NCI-H2081 treated with DMSO at 0.1 percent for 48 hours (cell line): ENCODE data around the gene CD300A.
"Not testable (repeated sequence)": the region's sequence is repeated elsewhere in the genome, so short reads cannot be mapped to it uniquely, and the experiment has no call there.

Experiments used
- DNase-seq: peaks from one replicate; lab custom pipeline; 2025; lab: John Stamatoyannopoulos, UW

Gene CD300A

DNA sequence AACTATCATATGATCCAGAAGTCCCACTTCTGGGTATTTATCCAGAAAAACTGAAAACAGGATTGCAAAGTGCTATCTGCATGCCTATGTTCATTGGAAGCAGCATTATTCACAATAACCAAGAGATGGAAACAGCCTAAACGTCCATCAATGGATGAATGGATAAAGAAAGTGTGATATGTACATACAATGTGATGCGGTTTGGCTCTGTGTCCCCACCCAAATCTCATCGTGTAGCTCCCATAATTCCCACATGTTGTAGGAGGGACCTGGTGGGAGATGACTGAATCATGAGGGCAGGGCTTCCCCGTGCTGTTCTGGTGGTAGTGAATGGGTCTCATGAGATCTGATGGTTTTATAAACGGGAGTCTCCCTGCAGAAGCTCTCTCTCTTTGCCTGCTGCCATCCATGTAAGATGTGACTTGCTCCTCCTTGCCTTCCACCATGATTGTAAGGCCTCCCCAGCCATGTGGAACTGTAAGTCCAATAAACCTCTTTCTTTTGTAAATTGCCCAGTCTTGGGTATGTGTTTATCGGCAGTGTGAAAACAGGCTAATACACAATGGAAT lies 52.1 kb downstream of the CD300A start:
- not testable (repeated sequence) for DNase-seq

DNA sequence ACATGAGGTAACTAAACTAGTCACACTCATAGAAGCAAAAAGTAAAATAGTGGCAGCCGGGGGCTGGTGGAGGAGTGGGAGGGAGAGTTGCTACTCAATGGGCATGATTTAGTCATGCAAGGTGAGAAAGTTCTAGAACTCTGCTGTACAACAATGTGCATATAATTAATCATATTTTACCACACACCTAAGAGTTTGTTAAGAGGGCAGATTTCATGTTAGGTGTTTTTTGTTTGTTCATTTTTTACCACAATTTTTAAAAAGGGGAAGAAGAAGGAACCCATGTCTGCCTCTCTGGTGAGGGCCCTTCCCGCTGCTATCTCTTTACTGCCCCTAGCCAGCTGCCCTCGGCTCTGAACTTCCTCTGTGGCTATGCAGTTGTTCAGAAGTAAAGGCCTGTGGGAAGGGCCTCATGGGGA lies 53.6 kb downstream of the CD300A start:
- no peak for DNase-seq

DNA sequence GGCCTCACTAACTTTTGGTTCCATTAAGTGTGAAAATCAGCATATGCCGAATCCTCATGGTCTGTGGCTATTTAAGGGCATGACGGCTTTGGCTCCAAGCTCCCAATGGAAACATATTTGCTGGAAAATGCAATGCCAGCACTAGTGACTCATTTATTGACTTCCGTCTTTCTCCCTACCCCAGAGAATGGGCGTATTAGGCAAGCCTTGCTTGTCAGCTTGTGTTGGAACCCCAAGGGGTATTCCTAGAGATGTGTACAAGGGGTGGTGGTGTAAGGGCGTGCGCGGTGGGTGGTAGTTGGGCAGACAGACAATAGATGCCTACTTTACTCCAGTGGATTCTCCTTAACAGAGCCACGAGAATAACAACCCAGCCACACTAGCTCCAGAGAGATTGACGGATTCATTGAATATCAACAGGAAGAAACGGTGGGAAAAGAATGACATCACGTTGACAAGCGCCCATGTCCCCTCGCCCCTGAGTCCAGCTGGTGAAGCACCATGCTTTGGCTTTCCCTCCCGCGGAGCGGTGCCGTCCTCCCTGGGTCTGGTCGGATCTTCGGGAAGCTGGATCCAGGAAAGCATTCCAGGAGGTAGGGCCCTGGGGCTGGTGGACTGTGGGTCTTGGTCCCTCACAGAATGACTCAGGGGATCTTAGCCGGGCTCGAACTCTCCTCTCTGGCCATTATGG lies 54.5 kb downstream of the CD300A start:
- DNase-seq = no peak

DNA sequence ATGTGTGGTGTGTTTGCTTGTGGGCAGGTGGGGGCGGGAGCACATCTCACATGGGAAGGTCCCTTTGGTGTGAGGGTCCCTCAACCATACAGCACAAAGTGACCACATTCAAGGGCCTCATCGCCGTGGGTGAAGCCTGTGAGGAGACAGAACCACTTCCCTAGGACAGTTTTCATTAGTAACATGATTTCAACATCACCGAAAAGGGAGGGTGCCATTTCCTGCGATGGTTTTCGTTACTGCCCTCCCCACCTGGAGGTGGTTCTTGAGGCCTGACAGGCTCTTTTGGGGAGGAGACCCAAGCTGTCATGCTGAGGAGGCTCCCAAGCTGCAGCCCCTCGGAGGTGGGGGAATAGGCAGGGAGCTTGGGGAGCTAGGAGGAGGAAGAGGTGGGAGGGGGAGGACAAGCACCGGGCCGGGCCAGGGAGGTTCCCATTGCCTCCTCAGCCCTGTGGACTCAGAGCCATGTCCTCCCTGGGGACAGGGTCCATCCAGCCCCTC lies 55.3 kb downstream of the CD300A start:
- no peak for DNase-seq

DNA sequence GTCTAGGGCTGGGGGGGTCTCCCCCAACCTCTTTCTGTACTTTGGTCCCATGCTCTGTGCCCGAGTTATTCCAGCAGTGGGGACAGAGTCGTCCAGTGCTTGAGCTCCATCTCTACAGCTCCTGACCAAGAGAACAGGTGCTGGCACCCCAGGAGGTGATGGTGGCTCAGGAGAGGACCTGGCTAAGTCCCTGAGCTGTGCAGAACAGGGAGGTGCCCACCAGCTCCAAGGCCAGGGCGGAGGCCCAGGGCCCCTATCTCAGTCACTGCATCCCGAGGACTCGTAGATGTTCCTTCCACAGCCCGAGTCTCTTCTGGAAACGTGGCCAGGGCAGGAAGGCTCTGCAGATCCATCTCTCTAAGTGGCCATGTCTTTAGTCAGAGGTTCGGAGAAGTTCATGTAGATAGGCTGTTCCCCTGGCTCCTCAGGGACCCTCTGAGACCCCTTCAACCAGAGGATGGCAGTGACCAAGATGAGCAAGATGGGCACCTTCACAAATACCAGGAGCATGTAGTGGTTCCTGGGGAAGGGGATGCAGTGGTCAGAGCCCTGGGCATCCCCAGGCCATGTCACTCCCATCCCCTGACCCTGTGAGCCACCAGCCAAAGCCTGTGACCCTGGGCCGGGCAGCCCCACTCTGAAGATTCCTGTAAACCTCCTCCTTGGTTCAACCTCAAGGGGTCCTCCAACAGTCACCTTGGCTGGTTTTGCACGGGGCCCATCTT lies 56.1 kb downstream of the CD300A start:
- no peak for DNase-seq

DNA sequence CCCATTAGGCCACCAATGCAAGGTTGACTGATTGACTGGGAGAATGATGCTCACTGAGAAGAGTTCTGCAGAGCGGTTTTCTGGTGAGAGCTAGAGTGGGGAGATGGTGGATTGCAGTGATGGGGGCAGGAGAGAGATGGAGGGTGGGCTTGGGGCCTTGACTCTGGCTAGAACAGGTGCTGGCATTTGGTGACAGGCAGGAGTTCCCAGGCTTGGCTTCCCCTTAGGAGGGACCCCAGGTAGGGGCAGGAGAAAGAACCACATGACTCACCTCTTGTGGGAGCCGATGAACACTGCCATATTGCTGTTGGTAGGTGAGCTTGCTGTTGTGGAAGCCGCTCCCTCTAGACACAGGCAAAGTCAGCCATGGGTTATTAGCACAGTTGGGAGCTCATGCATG lies 56.9 kb downstream of the CD300A start:
- DNase-seq = no peak

DNA sequence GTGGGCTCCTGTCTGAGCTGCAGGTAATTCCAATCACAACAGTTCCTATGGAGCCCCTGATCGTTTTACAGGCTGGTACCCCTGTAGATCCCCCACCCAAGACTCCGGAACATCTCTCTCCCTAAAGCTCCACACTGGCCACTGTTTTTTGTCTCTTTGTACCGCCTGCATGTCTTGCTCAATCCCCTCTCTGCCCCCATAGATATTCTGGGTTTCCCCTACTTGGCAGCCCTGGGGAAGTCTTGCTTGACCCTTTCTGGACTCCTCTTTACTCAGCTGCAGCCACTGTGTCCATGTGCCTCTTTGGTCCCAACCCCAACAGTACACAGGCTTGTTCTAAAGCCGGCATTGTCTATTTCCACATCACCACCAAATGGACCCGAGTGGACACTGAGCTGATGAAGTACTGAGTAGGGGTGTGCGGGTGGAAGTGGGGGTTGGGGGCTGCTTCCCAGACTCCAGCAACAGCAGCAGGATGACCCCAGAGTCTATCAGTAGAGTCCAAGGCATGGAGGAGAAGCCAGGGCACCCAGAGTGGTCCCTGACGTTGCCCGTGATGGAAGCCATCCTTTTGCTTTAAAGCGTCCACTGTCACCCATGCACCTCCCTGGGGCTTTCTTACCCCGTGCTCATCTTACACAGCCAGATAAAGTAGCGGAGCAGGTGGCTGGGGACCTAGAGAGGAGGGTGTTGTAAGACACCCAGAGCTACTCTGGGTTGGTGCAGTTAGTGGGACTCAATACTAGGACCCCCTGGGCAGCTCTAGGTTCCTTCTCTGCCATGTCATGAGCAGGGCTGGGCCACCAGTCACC lies 58.4 kb downstream of the CD300A start:
- DNase-seq = no peak

DNA sequence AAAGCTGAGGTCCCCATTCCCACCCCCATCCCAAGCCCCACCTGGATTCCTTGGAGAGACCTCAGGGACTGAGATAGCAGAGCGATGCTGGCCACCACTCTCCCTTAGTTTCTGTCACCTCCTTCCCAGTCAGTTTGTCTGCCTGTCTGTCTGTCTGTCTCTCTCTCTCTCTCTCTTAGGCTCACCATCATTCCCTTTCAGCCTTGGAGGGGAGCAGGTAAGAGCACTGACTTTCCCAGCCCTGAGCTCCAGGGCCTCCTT lies 59.0 kb downstream of the CD300A start:
- no peak for DNase-seq

DNA sequence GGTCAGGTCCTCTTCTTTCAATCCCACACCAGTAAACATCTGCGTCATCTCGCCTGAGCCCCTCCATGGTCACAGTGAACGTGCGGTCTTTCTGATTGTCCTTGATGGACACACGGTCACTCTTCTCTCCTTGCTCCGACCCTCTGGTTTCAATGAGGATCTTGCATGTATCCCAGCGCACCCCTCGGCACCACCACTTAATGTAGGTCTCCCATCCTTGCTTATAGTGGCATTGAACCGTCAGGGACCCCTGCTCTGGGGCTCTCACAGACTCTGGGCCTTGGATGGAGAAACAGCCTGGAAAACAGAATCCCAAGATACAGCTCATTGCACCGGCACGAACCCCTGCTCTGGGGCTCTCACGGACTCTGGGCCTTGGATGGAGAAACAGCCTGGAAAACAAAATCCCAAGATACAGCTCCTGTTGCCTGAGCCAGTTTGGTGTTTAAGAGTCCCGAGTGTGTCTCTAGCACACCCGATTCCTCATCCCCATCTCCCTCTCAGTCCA lies 59.4 kb downstream of the CD300A start:
- no peak for DNase-seq

DNA sequence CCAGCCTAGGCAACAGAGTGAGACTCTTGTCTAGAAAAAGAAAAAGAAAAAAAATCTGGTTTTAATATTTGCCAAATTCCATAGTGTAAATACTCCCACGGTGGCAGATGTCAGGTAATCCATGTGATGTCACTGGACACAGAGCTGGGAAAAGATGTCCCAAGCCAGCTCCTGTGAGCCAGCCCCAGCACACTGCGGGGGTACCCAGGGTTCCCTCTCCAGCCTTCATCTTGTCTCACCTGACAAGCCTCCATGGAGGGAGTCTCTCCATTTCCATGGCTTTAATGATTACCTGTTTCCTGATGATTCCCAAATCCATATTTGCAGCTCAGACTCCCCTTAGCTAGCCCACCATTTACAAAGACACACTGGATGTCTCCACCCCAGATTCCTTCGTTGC lies 60.2 kb downstream of the CD300A start:
- DNase-seq = no peak

DNA sequence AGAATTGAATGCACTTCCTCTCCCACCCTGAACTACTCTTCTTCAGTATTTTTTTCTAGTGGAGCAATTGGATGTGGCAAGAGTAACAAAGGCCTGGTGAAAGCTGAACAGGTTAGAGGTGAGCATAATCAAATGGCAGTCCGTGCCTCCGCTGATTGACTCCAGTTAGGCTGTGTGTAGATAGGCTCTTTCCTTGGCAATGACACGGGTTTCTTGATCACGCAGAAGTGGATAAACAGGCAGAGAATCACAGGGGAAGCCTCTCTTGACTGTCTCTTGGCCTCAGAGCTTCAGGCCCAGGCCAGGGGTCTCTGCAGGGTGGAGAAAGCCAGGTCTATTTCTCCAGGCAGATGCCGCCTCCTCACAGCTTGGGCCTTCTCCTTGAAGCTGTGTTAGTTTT lies 60.6 kb downstream of the CD300A start:
- DNase-seq = no peak

DNA sequence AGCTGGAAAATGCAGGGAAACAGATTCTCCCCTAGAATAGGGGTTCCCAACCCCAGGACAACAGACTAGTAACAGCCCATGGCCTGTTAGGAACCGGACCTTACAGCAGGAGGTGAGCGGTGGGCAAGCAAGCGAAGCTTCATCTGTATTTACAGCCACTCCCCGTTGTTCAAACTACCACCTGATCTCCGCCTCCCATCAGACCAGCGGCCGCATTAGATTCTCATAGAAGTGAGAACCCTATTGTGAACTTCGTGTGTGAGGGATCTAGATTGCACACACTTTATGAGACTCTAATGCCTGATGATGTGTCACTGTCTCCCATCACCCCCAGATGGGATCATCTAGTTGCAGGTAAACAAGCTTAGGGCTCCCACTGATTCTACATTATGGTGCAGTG lies 61.3 kb downstream of the CD300A start:
- no peak for DNase-seq

DNA sequence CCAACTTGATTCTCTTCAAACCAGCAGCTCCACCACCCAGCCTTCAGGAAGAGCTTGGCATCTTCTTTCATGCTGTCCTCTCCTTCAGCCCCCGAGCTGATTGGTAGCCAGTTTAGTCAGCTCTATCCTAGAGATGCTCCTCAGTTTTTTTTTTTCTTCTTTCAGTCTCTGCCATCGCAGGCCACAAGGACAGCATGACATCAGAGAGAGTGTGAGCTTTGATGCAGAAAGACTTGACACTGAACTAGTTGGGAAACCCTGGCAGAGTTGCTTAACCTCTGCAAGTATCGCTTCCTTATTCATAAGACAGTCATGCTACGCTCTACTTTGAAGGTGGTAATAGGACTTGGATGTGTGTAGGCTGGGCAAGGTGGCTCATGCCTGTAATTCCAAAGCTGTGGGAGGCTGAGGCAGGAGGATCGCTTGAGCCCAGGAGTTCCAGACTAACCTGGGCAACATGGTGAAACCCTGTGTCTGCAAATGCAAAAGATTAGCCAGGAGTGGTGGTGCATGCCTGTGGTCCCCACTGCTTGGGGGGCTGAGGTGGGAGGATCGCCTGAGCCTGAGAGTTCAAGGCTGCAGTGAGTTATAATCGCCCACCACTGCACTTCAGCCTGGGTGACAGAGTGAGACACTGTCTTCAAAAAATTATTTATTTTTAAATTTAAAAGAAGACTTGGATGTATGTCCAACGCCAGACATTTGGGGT lies 62.2 kb downstream of the CD300A start:
- no peak for DNase-seq

DNA sequence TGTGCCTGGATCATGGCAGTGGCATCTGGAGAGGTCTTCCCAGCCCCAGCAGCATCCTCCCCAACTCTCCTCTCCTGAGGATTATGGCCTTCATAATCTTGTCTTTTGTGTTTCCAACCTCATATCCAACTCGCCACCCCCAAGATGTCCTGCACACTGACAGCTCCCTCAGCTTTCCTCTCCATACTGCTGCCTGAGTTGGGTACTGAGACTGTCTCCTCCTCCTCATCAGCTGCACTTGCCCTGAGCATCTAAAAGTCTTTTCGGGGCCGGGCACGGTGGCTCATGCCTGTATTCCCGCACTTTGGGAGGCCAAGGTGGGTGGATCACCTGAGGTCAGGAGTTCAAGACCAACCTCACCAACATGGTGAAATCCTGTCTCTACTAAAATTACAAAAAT lies 62.8 kb downstream of the CD300A start:
- DNase-seq = no peak

DNA sequence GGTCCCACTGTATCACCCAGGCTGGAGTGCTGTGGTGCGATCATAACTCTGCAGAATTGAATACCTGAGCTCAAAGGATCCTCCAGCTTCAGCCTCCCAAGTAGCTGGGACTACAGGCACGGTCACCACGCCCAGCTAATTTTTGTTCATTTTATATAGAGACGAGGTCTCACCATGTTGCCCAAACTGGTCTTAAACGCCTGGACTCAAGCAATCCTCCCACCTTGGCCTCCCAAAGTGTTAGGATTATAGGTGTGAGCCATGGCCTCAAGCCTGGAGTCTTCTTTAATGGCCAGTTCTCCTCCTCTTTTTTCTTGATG lies 64.4 kb downstream of the CD300A start:
- DNase-seq = no peak

DNA sequence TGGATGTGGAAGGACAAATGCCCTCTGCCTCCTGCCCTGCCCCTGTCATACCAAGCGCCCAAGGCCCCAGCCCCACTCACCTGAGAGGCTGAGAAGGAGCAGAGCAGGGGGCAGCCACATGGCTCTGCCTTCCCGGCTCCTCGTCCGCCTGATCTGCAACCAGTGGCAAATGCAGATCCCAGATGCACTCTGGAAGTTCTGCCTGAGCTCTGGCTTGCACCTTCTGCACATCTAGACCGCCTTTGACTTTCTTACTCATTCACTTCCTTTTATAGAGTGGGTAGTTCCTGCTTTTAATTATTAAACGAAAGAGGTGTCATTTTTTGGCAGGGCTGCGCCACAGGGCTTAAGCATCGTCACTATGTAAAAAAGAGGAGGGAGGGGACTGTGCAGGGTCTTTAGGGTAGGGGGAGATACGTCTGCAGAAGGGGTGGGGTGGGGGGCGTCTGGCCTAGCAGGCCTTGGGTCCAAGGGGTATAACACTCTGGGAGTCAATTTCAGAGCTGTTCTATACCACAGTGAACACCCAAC lies 64.9 kb downstream of the CD300A start, which contains the start of gene CD300LB:
CD300LB (minus strand) TSS at position 245 of the 531 bp plus-strand sequence; CDS start at position 120, 125 bp downstream.
- no peak for DNase-seq

DNA sequence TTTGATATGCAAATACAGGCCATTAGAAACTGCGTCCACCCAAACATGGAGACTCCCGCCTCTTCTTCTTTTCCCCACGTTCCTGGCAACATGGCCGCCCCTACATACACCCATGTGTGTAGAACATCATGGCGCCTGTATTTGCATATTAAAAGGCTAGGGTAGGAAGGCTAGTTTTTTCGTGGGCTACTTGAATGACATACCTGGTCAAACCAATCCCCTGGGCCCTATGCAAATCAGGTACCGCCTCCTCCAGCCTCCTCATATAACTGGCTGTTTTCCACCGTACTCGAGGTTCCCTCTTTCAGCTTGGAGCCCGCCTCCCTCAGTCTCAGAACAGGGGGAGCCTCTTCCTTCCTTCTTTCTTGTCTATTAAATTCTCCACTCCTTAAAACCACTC lies 65.7 kb downstream of the CD300A start:
- no peak for DNase-seq
